Left cardiac atrium (tissue), 2 donors: ENCODE data around the gene CNTROB. TPM values are rescaled to one million over a fixed set of nuclear protein-coding genes. Genes with fewer than 3 reads are reported as not detected.

Experiments
- total RNA-seq, 2 donors: library from RNA; stranded (reverse); fragmentation: NEBNext Ultra II Directional; extraction: Animal tissue kit (Norgen Biotek cat#: 25700); gene quantifications; one replicate each; pipeline ENCODE4 v1.2.1, GENCODE V29; 2021
- donor health status: DM: no; HTN: yes; CAD: no; lungs with severe emphysema.
- donor health status: DM: yes; HTN: yes; CAD: no.

The CNTROB gene
- total RNA-seq, 2 donors from 2014 or later = 13.6 to 14.8 TPM

Other genes starting within 250 kb of the CNTROB start
- 10 to 100 TPM; 18.5 to 23.7 TPM for gene TP53, start 244.7 kb upstream of the CNTROB start, total RNA-seq
- gene WRAP53, start 243.7 kb upstream of the CNTROB start, total RNA-seq = 1 to 10 TPM; 3.7 to 6.0 TPM
- gene EFNB3, start 227.0 kb upstream of the CNTROB start, total RNA-seq = 1 to 10 TPM; 1.1 to 1.4 TPM
- under 1 TPM; 0.05 to 0.24 TPM for gene DNAH2, start 214.5 kb upstream of the CNTROB start, total RNA-seq
- gene KDM6B, start 98.0 kb upstream of the CNTROB start, total RNA-seq = 10 to 100 TPM; 24.2 to 31.7 TPM
- gene TMEM88, start 77.1 kb upstream of the CNTROB start, total RNA-seq = 10 to 100 TPM; 32.5 to 33.6 TPM
- gene NAA38, start 74.6 kb upstream of the CNTROB start, total RNA-seq = 10 to 100 TPM; 66.9 to 83.1 TPM
- gene CYB5D1, start 74.2 kb upstream of the CNTROB start, total RNA-seq = 10 to 100 TPM; 15.6 to 17.1 TPM
- gene CHD3, start 43.4 kb upstream of the CNTROB start, total RNA-seq = 10 to 100 TPM; 24.9 to 32.9 TPM
- 1 to 10 TPM; 1.1 to 1.3 TPM for gene RNF227, start 15.9 kb upstream of the CNTROB start, total RNA-seq
- gene KCNAB3, start 2.4 kb upstream of the CNTROB start, total RNA-seq = under 1 TPM; 0.71 to 0.97 TPM
- 100 to 1,000 TPM in 1 of 2 donors, 10 to 100 TPM in 1; 79.6 to 107 TPM for gene TRAPPC1, start 260 bp upstream of the CNTROB start, total RNA-seq
- under 1 TPM; 0.10 to 0.38 TPM for gene GUCY2D, start 70.4 kb downstream of the CNTROB start, total RNA-seq
- under 1 TPM in 1 of 2 donors, not detected in 1; 0.39 TPM for gene ALOX15B, start 106.9 kb downstream of the CNTROB start, total RNA-seq
- gene ALOX12B, start 155.5 kb downstream of the CNTROB start, total RNA-seq = not detected
- not detected for gene ALOXE3, start 186.3 kb downstream of the CNTROB start, total RNA-seq
- gene HES7, start 191.9 kb downstream of the CNTROB start, total RNA-seq = under 1 TPM; 0.38 to 0.47 TPM
- gene PER1, start 220.2 kb downstream of the CNTROB start, total RNA-seq = 100 to 1,000 TPM; 125 to 134 TPM
- gene VAMP2, start 230.7 kb downstream of the CNTROB start, total RNA-seq = 10 to 100 TPM; 59.1 to 72.3 TPM
- 1 to 10 TPM; 6.8 to 8.0 TPM for gene TMEM107, start 244.2 kb downstream of the CNTROB start, total RNA-seq